K562 (cell line): Measurements from ENCODE around the gene RAP1A. TPM values are rescaled to one million over a fixed set of nuclear protein-coding genes. Genes with fewer than 3 reads are reported as not detected.
A peak's percentile ranks its signal among the peaks of the same experiment; 100 is the strongest.

Experiments used
- DACH1 ChIP-seq: fragments of 450-650 bp; IDR thresholded peaks from 2 replicates; pipeline ENCODE4 v1.6.1; 2018; ENCODE audit not compliant: partially characterized antibody
- polyA plus RNA-seq, 8 experiments: library from polyadenylated mRNA; depleted of rRNA in 4 of 8; stranded (reverse) in 5 of 8; unstranded in 3 of 8; fragments of >200 nt; fragmentation: Nextera tagmentation in 2 of 8; fragmentation: Illumina TruSeq in 1 of 8; extraction: Ambion mirVana in 2 of 8; extraction: Trizol in 1 of 8; gene quantifications; 2 replicates each; pipeline versions ENCODE4 v1.2.1 to v1.2.3, GENCODE V29; 2011 to 2014; ENCODE audit warnings: inconsistent platforms in 1 of 8, missing spikeins in 1 of 8
- total RNA-seq, 7 experiments: library from RNA; depleted of rRNA in 6 of 7; stranded (reverse); fragments of >200 nt in 6 of 7; fragmentation: Illumina TruSeq in 2 of 7; extraction: Trizol in 2 of 7; gene quantifications; 2 replicates each; pipeline versions ENCODE4 v1.2.1 to v1.2.3, GENCODE V29; 2011 to 2021; ENCODE audit warnings: low replicate concordance in 1 of 7
- TF ChIP-seq, protein P1 (sequence below): fragments of 450-650 bp; IDR thresholded peaks from 2 replicates; pipeline ENCODE4 v1.6.1; 2016; ENCODE audit warnings: low read depth, mild to moderate bottlenecking, moderate library complexity
- TF ChIP-seq, protein P2 (sequence below): fragments of 200-400 bp; formaldehyde crosslinking; IDR thresholded peaks from 2 replicates; pipeline ENCODE4 v1.6.1; 2017; ENCODE audit warnings: mild to moderate bottlenecking, low read depth, low read length, moderate library complexity
- TF ChIP-seq, protein P3 (sequence below): fragments of 250-450 bp; sonication (Bioruptor Pico); IDR thresholded peaks from 2 replicates; pipeline ENCODE4 v1.8.0; 2021; ENCODE audit warnings: moderate library complexity, mild to moderate bottlenecking, inconsistent platforms
- TF ChIP-seq, protein P4 (sequence below): fragments of 250-450 bp; sonication (Bioruptor Pico); IDR thresholded peaks from 2 replicates; pipeline ENCODE4 v1.4.0; 2020; ENCODE audit warnings: mild to moderate bottlenecking, moderate library complexity

The RAP1A gene
- total and polyA plus RNA-seq, 9 of the 15 experiments (the other 6 are each of a cell fraction or from before 2014, with no cell fraction given): 13.4 to 86.2 (median 32.5) TPM

DNA sequence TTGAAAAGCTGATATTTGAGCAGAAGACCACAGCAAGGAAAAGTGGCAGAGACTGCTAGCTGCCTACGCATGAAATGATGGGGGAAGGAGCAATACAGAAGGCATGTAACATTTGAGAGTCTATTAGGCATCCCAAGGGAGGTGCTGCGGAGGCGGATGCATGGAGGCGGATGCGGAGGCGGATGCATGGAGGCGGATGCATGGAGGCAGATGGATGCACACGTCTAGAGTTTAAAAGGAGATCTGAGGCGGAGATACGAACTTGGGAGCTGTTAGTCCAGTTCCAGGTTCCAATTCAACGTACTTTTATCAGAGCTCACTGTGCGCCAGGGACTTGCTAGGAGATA, 135.4 kb downstream of the RAP1A start (continued):
- TF ChIP-seq, protein P1, sequence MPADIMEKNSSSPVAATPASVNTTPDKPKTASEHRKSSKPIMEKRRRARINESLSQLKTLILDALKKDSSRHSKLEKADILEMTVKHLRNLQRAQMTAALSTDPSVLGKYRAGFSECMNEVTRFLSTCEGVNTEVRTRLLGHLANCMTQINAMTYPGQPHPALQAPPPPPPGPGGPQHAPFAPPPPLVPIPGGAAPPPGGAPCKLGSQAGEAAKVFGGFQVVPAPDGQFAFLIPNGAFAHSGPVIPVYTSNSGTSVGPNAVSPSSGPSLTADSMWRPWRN: peak; percentile 34; the same call in 1 of the 2 replicates
- TF ChIP-seq, protein P2, sequence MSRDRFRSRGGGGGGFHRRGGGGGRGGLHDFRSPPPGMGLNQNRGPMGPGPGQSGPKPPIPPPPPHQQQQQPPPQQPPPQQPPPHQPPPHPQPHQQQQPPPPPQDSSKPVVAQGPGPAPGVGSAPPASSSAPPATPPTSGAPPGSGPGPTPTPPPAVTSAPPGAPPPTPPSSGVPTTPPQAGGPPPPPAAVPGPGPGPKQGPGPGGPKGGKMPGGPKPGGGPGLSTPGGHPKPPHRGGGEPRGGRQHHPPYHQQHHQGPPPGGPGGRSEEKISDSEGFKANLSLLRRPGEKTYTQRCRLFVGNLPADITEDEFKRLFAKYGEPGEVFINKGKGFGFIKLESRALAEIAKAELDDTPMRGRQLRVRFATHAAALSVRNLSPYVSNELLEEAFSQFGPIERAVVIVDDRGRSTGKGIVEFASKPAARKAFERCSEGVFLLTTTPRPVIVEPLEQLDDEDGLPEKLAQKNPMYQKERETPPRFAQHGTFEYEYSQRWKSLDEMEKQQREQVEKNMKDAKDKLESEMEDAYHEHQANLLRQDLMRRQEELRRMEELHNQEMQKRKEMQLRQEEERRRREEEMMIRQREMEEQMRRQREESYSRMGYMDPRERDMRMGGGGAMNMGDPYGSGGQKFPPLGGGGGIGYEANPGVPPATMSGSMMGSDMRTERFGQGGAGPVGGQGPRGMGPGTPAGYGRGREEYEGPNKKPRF: no peak
- TF ChIP-seq, protein P3, sequence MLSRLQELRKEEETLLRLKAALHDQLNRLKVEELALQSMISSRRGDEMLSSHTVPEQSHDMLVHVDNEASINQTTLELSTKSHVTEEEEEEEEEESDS (CRISPR knock-in tag): no peak
- TF ChIP-seq, protein P4, sequence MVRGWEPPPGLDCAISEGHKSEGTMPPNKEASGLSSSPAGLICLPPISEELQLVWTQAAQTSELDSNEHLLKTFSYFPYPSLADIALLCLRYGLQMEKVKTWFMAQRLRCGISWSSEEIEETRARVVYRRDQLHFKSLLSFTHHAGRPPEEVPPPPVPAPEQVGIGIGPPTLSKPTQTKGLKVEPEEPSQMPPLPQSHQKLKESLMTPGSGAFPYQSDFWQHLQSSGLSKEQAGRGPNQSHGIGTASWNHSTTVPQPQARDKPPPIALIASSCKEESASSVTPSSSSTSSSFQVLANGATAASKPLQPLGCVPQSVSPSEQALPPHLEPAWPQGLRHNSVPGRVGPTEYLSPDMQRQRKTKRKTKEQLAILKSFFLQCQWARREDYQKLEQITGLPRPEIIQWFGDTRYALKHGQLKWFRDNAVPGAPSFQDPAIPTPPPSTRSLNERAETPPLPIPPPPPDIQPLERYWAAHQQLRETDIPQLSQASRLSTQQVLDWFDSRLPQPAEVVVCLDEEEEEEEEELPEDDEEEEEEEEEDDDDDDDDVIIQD (CRISPR knock-in tag): peak; percentile 46; the same call in 1 of the 2 replicates
- TF ChIP-seq DACH1: no peak
